ENCODE measurements around the gene AGO3.

Gene AGO3

GRCh38 chr1:35930593-35931445 is at the start of gene AGO3:
AGO3 (plus strand) TSS chr1:35931105; CDS start chr1:35931427, 322 bp downstream.
- TF ChIP-seq POLR2A (IDR thresholded peaks at IDR 0.05; ENCODE audit: extremely low read depth, insufficient read length) (peak; percentile 78), MYC (IDR thresholded peaks at IDR 0.05; ENCODE audit: low read depth, low read length) (peak; percentile 79)
- TF ChIP-seq, protein P1, sequence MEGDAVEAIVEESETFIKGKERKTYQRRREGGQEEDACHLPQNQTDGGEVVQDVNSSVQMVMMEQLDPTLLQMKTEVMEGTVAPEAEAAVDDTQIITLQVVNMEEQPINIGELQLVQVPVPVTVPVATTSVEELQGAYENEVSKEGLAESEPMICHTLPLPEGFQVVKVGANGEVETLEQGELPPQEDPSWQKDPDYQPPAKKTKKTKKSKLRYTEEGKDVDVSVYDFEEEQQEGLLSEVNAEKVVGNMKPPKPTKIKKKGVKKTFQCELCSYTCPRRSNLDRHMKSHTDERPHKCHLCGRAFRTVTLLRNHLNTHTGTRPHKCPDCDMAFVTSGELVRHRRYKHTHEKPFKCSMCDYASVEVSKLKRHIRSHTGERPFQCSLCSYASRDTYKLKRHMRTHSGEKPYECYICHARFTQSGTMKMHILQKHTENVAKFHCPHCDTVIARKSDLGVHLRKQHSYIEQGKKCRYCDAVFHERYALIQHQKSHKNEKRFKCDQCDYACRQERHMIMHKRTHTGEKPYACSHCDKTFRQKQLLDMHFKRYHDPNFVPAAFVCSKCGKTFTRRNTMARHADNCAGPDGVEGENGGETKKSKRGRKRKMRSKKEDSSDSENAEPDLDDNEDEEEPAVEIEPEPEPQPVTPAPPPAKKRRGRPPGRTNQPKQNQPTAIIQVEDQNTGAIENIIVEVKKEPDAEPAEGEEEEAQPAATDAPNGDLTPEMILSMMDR (IDR thresholded peaks at IDR 0.05; ENCODE audit: low read depth, low read length), result no peak
- TF ChIP-seq, protein P2, sequence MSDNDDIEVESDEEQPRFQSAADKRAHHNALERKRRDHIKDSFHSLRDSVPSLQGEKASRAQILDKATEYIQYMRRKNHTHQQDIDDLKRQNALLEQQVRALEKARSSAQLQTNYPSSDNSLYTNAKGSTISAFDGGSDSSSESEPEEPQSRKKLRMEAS (IDR thresholded peaks at IDR 0.05; ENCODE audit: low read depth, low read length), result peak; percentile 69; the same call in 1 of the 2 replicates
- DNase-seq (ENCODE audit: low read depth), result peak; percentile 96

DNA sequence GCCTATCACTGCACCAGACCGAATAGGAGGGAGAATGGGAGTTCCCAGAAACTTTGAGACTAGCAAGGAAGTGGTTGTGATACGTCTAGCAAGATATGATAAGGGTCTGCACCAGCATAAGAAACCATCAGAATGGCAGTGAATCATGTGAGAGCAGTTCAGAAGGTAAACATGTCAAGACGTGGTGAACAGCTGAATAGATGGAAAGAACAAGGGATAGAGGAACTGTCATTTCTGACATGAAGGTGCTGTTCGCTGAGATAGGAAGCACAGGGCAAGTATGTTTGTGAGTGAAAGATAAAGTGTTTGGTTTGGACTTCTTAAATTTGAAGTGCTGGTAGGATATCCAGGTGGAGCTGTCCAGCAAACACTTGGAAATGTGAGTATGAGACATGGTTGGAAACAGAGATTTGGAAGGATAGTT is 49.0 kb upstream of the AGO3 start:
- no peak for DNase-seq (ENCODE audit: low read depth)
- TF ChIP-seq, protein P1 (IDR thresholded peaks at IDR 0.05; ENCODE audit: low read depth, low read length), result no peak
- TF ChIP-seq, protein P2 (IDR thresholded peaks at IDR 0.05; ENCODE audit: low read depth, low read length), result no peak
- TF ChIP-seq MYC (IDR thresholded peaks at IDR 0.05; ENCODE audit: low read depth, low read length) (no peak), POLR2A (IDR thresholded peaks at IDR 0.05; ENCODE audit: extremely low read depth, insufficient read length) (no peak)
- no peak overlapping the region for H3K4me3 ChIP-seq (ENCODE audit: low read depth, low read length)

More at GRCh38 chr1:35930593-35931445, at the start of gene AGO3:
- H3K4me3 ChIP-seq (ENCODE audit: low read depth, low read length), result peak within 1 kb of the TSS; percentile 98

DNA sequence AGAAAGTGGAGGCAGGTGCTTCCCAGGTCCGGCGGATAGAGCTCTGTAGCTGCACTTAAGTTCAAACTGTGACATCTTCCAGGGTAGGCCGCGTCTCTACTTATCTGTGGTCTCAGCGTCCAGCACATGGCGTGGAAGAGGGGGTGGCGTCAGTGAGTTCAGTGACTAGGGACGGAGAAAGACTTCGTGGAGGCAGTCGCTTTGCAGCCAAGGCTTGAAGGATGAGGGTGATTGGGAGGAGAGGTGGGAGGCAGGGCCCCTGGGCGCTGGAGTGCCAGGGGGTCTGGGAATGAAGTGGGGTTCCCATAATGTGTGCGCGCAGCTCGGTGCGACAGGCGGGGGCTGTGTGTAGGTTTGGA is 48.3 kb upstream of the AGO3 start:
- H3K4me3 ChIP-seq (ENCODE audit: low read depth, low read length), result no peak overlapping the region
- no peak for TF ChIP-seq POLR2A (IDR thresholded peaks at IDR 0.05; ENCODE audit: extremely low read depth, insufficient read length)
- no peak for TF ChIP-seq MYC (IDR thresholded peaks at IDR 0.05; ENCODE audit: low read depth, low read length)
- TF ChIP-seq, protein P2 (IDR thresholded peaks at IDR 0.05; ENCODE audit: low read depth, low read length), result no peak
- TF ChIP-seq, protein P1 (IDR thresholded peaks at IDR 0.05; ENCODE audit: low read depth, low read length), result no peak
- no peak for DNase-seq (ENCODE audit: low read depth)

- TF ChIP-seq POLR2A (IDR thresholded peaks at IDR 0.05; ENCODE audit: extremely low read depth, insufficient read length) (peak; percentile 83), MYC (IDR thresholded peaks at IDR 0.05; ENCODE audit: low read depth, low read length) (peak; percentile 59; the same call in 1 of the 2 replicates)
- TF ChIP-seq, protein P1 (IDR thresholded peaks at IDR 0.05; ENCODE audit: low read depth, low read length), result peak; percentile 74
- TF ChIP-seq, protein P2 (IDR thresholded peaks at IDR 0.05; ENCODE audit: low read depth, low read length), result peak; percentile 42; the same call in 1 of the 2 replicates
- peak; percentile 95 for DNase-seq (ENCODE audit: low read depth)
- H3K4me3 ChIP-seq (ENCODE audit: low read depth, low read length), result peak within 1 kb of the TSS; percentile 90
Measured at GRCh38 chr1:35882945-35883634, 47.8 kb upstream of the AGO3 start, which contains the start of gene AGO1. AGO1 (plus strand) TSS chr1:35883209; CDS start chr1:35883422, 213 bp downstream.

- peak; percentile 43 for DNase-seq (ENCODE audit: low read depth)
Measured at GRCh38 chr1:35883635-35884101, 47.2 kb upstream of the AGO3 start.

More at GRCh38 chr1:35883635-35884101, 47.2 kb upstream of the AGO3 start:
- TF ChIP-seq MYC (IDR thresholded peaks at IDR 0.05; ENCODE audit: low read depth, low read length) (no peak), POLR2A (IDR thresholded peaks at IDR 0.05; ENCODE audit: extremely low read depth, insufficient read length) (no peak)
- TF ChIP-seq, protein P1 (IDR thresholded peaks at IDR 0.05; ENCODE audit: low read depth, low read length), result no peak
- peak overlapping the region; percentile 90 for H3K4me3 ChIP-seq (ENCODE audit: low read depth, low read length)
